NCI-H2029 (cell line): ENCODE results near the gene E2F7.
A peak's percentile ranks its signal among the peaks of the same experiment; 100 is the strongest.
"Not testable (repeated sequence)": the region's sequence is repeated elsewhere in the genome, so short reads cannot be mapped to it uniquely, and the experiment has no call there.

ENCODE experiments used
- DNase-seq: peaks from one replicate; lab custom pipeline; 2025; lab: John Stamatoyannopoulos, UW

Gene E2F7

GRCh38 chr12:77065361-77066204, at the start of gene E2F7:
Gene E2F7 (minus strand): TSS chr12:77065569. CDS start chr12:77064635, 934 bp downstream.
- peak; percentile 87 for DNase-seq

- no peak for DNase-seq
Observed at GRCh38 chr12:77113971-77114370, 48.6 kb upstream of the E2F7 start.

- no peak for DNase-seq
Observed at GRCh38 chr12:77108707-77109106, 43.3 kb upstream of the E2F7 start.

- DNase-seq, result no peak
Observed at GRCh38 chr12:77107121-77107520, 41.8 kb upstream of the E2F7 start.

GRCh38 chr12:77104792-77105191, 39.4 kb upstream of the E2F7 start:
- no peak for DNase-seq

- DNase-seq, result no peak
Observed at GRCh38 chr12:77104286-77104685, 38.9 kb upstream of the E2F7 start.

- DNase-seq, result no peak
Observed at GRCh38 chr12:77102691-77103090, 37.3 kb upstream of the E2F7 start.

- DNase-seq, result no peak
Observed at GRCh38 chr12:77102123-77102522, 36.8 kb upstream of the E2F7 start.

- DNase-seq, result no peak
Observed at GRCh38 chr12:77099799-77100198, 34.4 kb upstream of the E2F7 start.

- no peak for DNase-seq
Observed at GRCh38 chr12:77097846-77098245, 32.5 kb upstream of the E2F7 start.

- not testable (repeated sequence) for DNase-seq
Observed at GRCh38 chr12:77092227-77092626, 26.9 kb upstream of the E2F7 start.

GRCh38 chr12:77089686-77090220, 24.4 kb upstream of the E2F7 start:
- no peak for DNase-seq

GRCh38 chr12:77087427-77087826, 22.1 kb upstream of the E2F7 start:
- DNase-seq, result no peak

- no peak for DNase-seq
Observed at GRCh38 chr12:77082021-77082420, 16.7 kb upstream of the E2F7 start.

- no peak for DNase-seq
Observed at GRCh38 chr12:77079631-77080030, 14.3 kb upstream of the E2F7 start.

- no peak for DNase-seq
Observed at GRCh38 chr12:77078231-77078630, 12.9 kb upstream of the E2F7 start.

GRCh38 chr12:77076886-77077285, 11.5 kb upstream of the E2F7 start:
- no peak for DNase-seq

- DNase-seq, result not testable (repeated sequence)
Observed at GRCh38 chr12:77073894-77074293, 8.5 kb upstream of the E2F7 start.

- no peak for DNase-seq
Observed at GRCh38 chr12:77072833-77073495, 7.6 kb upstream of the E2F7 start.

GRCh38 chr12:77070800-77071449, 5.6 kb upstream of the E2F7 start:
- DNase-seq, result no peak

GRCh38 chr12:77070382-77070781, 5.0 kb upstream of the E2F7 start:
- DNase-seq, result no peak

- DNase-seq, result no peak
Observed at GRCh38 chr12:77064896-77065360, 441 bp downstream of the E2F7 start.
